ENCODE data around the gene IER2. TPM values are rescaled to one million over a fixed set of nuclear protein-coding genes. Genes with fewer than 3 reads are reported as not detected.

The IER2 gene
- total and polyA plus RNA-seq, 9 of the 15 experiments (the other 6 are each of a cell fraction or from before 2014, with no cell fraction given) = 4.5 to 205 (median 23.7) TPM

DNA sequence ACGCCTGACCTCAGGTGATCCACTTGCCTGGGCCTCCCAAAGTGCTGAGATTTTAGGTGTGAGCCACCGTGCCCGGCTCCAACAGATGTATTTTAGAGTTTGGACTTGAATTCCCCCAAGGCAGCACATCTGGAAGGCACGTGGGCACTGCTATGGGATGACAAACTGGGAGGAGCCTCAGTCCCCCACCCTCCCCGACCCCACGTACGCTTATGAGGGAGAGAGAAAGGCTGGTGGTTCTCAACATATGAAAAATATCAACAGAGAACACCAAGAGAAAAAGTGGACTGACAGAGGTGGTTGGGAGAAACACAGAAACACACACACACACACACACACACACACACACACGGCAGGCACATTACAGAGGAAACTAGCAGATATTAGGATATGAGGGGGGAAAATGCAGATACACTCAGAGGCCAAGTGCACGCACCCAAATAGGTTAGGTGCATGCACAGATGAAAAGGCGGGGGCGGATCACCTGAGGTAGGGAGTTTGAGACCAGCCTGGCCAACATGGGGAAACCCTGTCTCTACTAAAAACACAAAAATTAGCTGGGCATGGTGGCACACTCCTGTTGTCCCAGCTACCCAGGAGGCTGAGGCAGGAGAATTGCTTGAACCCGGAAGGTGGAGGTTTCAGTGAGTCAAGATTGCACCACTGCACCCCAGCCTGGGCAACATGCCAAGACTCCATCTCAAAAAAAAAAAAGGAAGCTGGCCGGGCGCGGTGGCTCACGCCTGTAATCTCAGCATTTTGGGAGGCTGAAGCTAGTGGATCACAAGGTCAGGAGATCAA, 3.2 kb upstream of the IER2 start:
- Histone ChIP-seq H3K79me2 (ENCODE audit: control insufficient read depth, insufficient read depth, low read length) (peaks cover 26% of the 10 kb centered on the region), H2AFZ (ENCODE audit: low read depth, low read length) (no peak overlapping the region), H3K9me3 (replicated peaks; ENCODE audit: control insufficient read depth, insufficient read depth, low read depth, low read length) (no peaks in the 10 kb centered on the region), H3K4me1 (replicated peaks in 1 of 2; ENCODE audit: control insufficient read depth in 2 of 2, insufficient read depth in 2 of 2, low read length in 2 of 2) (peaks cover 9 to 47% of the 10 kb centered on the region in 2 experiments; a peak in 4 of 5 replicates), H3K36me3 (ENCODE audit: control insufficient read depth, insufficient read depth, low read length) (peaks cover 12% of the 10 kb centered on the region; the same call in 1 of the 3 replicates), H3K27me3 (ENCODE audit: control insufficient read depth in 2 of 2, insufficient read depth in 2 of 2, low read length in 2 of 2) (no peaks in the 10 kb centered on the region), H3K4me2 (ENCODE audit: insufficient read depth, low read length) (no peak overlapping the region), H3K9me1 (ENCODE audit: control insufficient read depth, insufficient read depth, low read length) (no peaks in the 10 kb centered on the region), H3K27ac (ENCODE audit: extremely low read depth, low read depth, low read length) (no peak overlapping the region; the same call in 2 of the 3 replicates), H3K9ac (ENCODE audit: insufficient read depth in 1 of 2, low read depth in 2 of 2, low read length in 2 of 2) (no peak overlapping the region; a peak in 1 of 4 replicates), H4K20me1 (replicated peaks; ENCODE audit: control insufficient read depth, insufficient read depth, low read length) (no peaks in the 10 kb centered on the region), H3K4me3 (no peak overlapping the region)
- BruUV-seq (replicated peaks) = no TSS peak
- ChIA-PET CTCF (ENCODE audit: low intra/inter-chr PET ratio) (no interaction called here), POLR2A (interaction anchor here (0.6 to 2.4 kb wide), 7 partner anchors 8 to 182 kb away, joined by 3 to 9 read pairs (median 4); no protein-coding TSS in a partner anchor)
- in situ Hi-C loops (cut with MboI) = no loop called here
- intact Hi-C loops (cut with micrococcal nuclease) = no loop called here
- DNase-seq (ENCODE audit: extremely low read depth in 1 of 4, low spot score in 3 of 4) = peak in 1 of 4 experiments; percentile 63
- 55% methylated on average over 12 of the region's 16 CpGs for WGBS (ENCODE audit: insufficient coverage, low coverage, missing lambda C conversion rate)
- no peak for ATAC-seq
- FAIRE-seq = no peak
- TF ChIP-seq RBM34 (IDR thresholded peaks at IDR 0.05; ENCODE audit: borderline replicate concordance, insufficient read depth, low read length) (no peak), ZNF121 (CRISPR knock-in tag; conservative IDR thresholded peaks at IDR 0.05) (no peak), HDAC8 (tag; IDR thresholded peaks at IDR 0.05) (no peak), MEF2A (IDR thresholded peaks at IDR 0.05; ENCODE audit: control insufficient read depth, low read depth, low read length) (no peak), GTF2E2 (tag; IDR thresholded peaks at IDR 0.05) (no peak)
- TF ChIP-seq, protein P1, sequence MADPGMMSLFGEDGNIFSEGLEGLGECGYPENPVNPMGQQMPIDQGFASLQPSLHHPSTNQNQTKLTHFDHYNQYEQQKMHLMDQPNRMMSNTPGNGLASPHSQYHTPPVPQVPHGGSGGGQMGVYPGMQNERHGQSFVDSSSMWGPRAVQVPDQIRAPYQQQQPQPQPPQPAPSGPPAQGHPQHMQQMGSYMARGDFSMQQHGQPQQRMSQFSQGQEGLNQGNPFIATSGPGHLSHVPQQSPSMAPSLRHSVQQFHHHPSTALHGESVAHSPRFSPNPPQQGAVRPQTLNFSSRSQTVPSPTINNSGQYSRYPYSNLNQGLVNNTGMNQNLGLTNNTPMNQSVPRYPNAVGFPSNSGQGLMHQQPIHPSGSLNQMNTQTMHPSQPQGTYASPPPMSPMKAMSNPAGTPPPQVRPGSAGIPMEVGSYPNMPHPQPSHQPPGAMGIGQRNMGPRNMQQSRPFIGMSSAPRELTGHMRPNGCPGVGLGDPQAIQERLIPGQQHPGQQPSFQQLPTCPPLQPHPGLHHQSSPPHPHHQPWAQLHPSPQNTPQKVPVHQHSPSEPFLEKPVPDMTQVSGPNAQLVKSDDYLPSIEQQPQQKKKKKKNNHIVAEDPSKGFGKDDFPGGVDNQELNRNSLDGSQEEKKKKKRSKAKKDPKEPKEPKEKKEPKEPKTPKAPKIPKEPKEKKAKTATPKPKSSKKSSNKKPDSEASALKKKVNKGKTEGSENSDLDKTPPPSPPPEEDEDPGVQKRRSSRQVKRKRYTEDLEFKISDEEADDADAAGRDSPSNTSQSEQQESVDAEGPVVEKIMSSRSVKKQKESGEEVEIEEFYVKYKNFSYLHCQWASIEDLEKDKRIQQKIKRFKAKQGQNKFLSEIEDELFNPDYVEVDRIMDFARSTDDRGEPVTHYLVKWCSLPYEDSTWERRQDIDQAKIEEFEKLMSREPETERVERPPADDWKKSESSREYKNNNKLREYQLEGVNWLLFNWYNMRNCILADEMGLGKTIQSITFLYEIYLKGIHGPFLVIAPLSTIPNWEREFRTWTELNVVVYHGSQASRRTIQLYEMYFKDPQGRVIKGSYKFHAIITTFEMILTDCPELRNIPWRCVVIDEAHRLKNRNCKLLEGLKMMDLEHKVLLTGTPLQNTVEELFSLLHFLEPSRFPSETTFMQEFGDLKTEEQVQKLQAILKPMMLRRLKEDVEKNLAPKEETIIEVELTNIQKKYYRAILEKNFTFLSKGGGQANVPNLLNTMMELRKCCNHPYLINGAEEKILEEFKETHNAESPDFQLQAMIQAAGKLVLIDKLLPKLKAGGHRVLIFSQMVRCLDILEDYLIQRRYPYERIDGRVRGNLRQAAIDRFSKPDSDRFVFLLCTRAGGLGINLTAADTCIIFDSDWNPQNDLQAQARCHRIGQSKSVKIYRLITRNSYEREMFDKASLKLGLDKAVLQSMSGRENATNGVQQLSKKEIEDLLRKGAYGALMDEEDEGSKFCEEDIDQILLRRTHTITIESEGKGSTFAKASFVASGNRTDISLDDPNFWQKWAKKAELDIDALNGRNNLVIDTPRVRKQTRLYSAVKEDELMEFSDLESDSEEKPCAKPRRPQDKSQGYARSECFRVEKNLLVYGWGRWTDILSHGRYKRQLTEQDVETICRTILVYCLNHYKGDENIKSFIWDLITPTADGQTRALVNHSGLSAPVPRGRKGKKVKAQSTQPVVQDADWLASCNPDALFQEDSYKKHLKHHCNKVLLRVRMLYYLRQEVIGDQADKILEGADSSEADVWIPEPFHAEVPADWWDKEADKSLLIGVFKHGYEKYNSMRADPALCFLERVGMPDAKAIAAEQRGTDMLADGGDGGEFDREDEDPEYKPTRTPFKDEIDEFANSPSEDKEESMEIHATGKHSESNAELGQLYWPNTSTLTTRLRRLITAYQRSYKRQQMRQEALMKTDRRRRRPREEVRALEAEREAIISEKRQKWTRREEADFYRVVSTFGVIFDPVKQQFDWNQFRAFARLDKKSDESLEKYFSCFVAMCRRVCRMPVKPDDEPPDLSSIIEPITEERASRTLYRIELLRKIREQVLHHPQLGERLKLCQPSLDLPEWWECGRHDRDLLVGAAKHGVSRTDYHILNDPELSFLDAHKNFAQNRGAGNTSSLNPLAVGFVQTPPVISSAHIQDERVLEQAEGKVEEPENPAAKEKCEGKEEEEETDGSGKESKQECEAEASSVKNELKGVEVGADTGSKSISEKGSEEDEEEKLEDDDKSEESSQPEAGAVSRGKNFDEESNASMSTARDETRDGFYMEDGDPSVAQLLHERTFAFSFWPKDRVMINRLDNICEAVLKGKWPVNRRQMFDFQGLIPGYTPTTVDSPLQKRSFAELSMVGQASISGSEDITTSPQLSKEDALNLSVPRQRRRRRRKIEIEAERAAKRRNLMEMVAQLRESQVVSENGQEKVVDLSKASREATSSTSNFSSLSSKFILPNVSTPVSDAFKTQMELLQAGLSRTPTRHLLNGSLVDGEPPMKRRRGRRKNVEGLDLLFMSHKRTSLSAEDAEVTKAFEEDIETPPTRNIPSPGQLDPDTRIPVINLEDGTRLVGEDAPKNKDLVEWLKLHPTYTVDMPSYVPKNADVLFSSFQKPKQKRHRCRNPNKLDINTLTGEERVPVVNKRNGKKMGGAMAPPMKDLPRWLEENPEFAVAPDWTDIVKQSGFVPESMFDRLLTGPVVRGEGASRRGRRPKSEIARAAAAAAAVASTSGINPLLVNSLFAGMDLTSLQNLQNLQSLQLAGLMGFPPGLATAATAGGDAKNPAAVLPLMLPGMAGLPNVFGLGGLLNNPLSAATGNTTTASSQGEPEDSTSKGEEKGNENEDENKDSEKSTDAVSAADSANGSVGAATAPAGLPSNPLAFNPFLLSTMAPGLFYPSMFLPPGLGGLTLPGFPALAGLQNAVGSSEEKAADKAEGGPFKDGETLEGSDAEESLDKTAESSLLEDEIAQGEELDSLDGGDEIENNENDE (IDR thresholded peaks at IDR 0.05; ENCODE audit: low read depth, low read length) = no peak
- TF ChIP-seq, protein P2, sequence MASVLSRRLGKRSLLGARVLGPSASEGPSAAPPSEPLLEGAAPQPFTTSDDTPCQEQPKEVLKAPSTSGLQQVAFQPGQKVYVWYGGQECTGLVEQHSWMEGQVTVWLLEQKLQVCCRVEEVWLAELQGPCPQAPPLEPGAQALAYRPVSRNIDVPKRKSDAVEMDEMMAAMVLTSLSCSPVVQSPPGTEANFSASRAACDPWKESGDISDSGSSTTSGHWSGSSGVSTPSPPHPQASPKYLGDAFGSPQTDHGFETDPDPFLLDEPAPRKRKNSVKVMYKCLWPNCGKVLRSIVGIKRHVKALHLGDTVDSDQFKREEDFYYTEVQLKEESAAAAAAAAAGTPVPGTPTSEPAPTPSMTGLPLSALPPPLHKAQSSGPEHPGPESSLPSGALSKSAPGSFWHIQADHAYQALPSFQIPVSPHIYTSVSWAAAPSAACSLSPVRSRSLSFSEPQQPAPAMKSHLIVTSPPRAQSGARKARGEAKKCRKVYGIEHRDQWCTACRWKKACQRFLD (CRISPR knock-in tag; IDR thresholded peaks at IDR 0.05) = no peak
